ENCODE measurements around the gene MDM4.

DNA sequence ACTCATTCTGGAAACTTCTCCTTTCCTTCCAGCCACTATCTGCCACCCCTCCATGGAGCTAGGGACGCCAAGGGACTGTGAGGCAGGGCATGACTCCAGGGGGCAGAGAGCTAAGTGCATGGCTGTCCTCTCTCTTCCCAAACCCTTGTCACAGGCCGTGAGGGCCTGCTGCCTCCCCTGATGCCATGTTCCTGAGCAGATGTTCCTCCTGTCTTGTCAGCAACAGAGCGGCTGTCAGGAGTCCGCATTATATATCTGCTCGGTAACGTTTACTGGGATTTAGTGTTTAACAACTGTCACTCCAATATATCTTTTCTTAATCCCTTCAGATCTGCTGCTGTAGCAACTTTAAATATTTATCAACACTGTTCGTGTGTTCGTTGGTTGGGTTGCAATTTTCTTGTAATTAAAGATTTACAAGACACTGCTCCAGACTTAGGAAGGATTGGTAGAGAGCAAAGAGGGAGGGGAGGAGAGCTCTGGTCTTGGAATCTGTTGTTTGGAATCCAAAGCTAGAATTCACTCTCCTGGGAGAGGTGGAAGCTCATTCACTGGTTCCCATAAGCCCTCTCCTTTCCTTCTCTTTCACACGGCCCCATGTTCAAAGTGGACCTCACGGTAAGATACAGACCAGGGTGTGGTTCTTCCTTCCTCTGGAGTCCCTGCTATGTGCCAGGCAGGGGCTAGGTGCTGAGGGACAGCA lies 76.2 kb downstream of the MDM4 start:
- TF ChIP-seq CTCF (IDR thresholded peaks at IDR 0.05) = no peak
- TF ChIP-seq POLR2A (IDR thresholded peaks at IDR 0.05) = no peak

All from body of pancreas (tissue), 4 donors.